Prostate gland (tissue), 2 donors: ENCODE results near the gene PPM1N. TPM values are rescaled to one million over a fixed set of nuclear protein-coding genes. Genes with fewer than 3 reads are reported as not detected.

Experiments used
- DNase-seq: peaks from one replicate; pipeline ENCODE4 v3.0.0-alpha.2; 2019; ENCODE audit warnings: low spot score
- H3K27ac ChIP-seq, 2 donors: fragments of 200-600 bp; sonication (generic); 2 replicates each; pipeline ENCODE4 v1.5.1; 2017 to 2019
- H3K27me3 ChIP-seq: fragments of 200-600 bp; sonication (generic); replicated peaks from 2 replicates; pipeline ENCODE4 v1.5.1; 2019; ENCODE audit not compliant: insufficient read depth
- H3K36me3 ChIP-seq, 2 donors: fragments of 200-600 bp; sonication (generic); 1 replicate in 1 of 2; 2 replicates in 1 of 2; pipeline versions ENCODE4 v1.5.1 to v1.8.1; 2017 to 2019
- H3K4me1 ChIP-seq: fragments of 200-600 bp; sonication (generic); replicated peaks from 2 replicates; pipeline ENCODE4 v1.5.1; 2019
- H3K4me3 ChIP-seq, 2 donors: fragments of 200-600 bp; sonication (generic); 2 replicates each; pipeline ENCODE4 v1.5.1; 2017 to 2019
- H3K9me3 ChIP-seq: fragments of 200-600 bp; sonication (generic); 2 replicates; pipeline ENCODE4 v1.5.1; 2017
- CTCF ChIP-seq, 4 experiments: fragments of 200-600 bp in 2 of 4; fragments of 450-650 bp in 2 of 4; sonication (generic) in 2 of 4; IDR thresholded peaks; 1 replicate in 3 of 4; 2 replicates in 1 of 4; pipeline ENCODE4 v1.5.1; 2016 to 2019; ENCODE audit warnings: antibody characterized with exemption in 4 of 4, mild to moderate bottlenecking in 2 of 4, moderate library complexity in 2 of 4
- POLR2A ChIP-seq: fragments of 450-650 bp; IDR thresholded peaks from one replicate; pipeline ENCODE4 v1.6.1; 2016; ENCODE audit warnings: antibody characterized with exemption, mild to moderate bottlenecking
- POLR2AphosphoS5 ChIP-seq: sonication (generic); formaldehyde crosslinking; IDR thresholded peaks from one replicate; pipeline ENCODE4 v1.6.1; 2017; ENCODE audit warnings: antibody characterized with exemption
- WGBS: methylation state at CpG from one replicate; pipeline ENCODE4 v1.1.5; 2018; 5-methylcytosine and 5-hydroxymethylcytosine counted together
- intact Hi-C: fragments of 100-400 bp; cut with DNase I; formaldehyde crosslinking; loops from one replicate; pipeline ENCODE4 v1.14.2; 2022
- total RNA-seq, 2 donors: library from RNA; depleted of rRNA; stranded (reverse); fragments of >200 nt; gene quantifications; one replicate each; pipeline ENCODE4 v1.1.0, GENCODE V29; 2016

PPM1N gene
- total RNA-seq, 2 donors from 2014 or later = 0.36 to 1.8 TPM

DNA sequence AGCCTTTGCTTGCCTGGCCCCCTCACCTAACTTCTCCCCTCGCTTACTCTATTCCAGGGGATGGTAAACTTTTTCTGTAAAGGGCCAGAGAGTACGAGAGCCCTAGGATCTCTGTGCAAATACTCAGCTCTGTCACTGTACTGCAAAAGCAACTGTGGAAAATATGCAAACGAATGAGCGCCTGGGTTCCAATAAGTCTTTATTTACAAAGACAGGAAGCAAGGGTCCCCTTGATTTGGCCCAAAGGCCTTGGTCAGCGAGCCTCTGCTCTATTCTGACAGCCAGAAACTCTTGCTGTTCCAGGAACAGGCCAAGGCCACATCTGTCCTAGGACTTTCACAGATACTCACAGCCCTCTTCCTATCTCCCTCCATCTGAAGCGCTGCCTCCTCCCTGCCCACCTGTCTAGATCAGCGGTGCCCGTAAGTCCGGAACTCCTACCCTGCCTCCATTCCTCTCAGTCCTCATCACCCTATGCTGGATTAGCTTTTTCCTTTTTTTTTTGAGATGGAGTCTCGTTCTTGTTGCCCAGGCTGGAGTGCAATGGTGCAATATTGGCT is 49.0 kb downstream of the PPM1N start:
- Histone ChIP-seq H3K27ac (no peak overlapping the region), H3K27me3 (no peaks in the 10 kb centered on the region), H3K9me3 (no peaks in the 10 kb centered on the region), H3K36me3 (no peaks in the 10 kb centered on the region), H3K4me1 (no peaks in the 10 kb centered on the region), H3K4me3 (no peak overlapping the region)
- no peak for DNase-seq
- 91% methylated on average over 10 of the region's 10 CpGs for WGBS
- intact Hi-C loops = no loop called here
- no peak for TF ChIP-seq POLR2AphosphoS5
- TF ChIP-seq CTCF (IDR thresholded peaks at IDR 0.05) = no peak
- no peak for TF ChIP-seq POLR2A

- Histone ChIP-seq H3K4me3 (no peak overlapping the region), H3K27ac (no peak overlapping the region), H3K4me1 (no peaks in the 10 kb centered on the region), H3K27me3 (no peaks in the 10 kb centered on the region), H3K36me3 (no peaks in the 10 kb centered on the region), H3K9me3 (no peaks in the 10 kb centered on the region)
- 58% methylated on average over 9 of the region's 9 CpGs for WGBS
- peak; percentile 77 for DNase-seq
- intact Hi-C loops = no loop called here
- TF ChIP-seq CTCF (IDR thresholded peaks at IDR 0.05) = no peak
- peak; percentile 65 for TF ChIP-seq POLR2AphosphoS5
These were observed 49.8 kb downstream of the PPM1N start for GRCh38 chr19:45547965-45548609.

Other genes starting within 250 kb of the PPM1N start
- gene MARK4, start 247.2 kb upstream of the PPM1N start, total RNA-seq = 100 to 1,000 TPM in 1 of 2 donors, 10 to 100 TPM in 1; 24.3 to 120 TPM
- 10 to 100 TPM; 24.7 to 42.8 TPM for gene CKM, start 175.6 kb upstream of the PPM1N start, total RNA-seq
- gene KLC3, start 157.7 kb upstream of the PPM1N start, total RNA-seq = 1 to 10 TPM; 3.4 to 7.0 TPM
- gene ERCC2, start 127.9 kb upstream of the PPM1N start, total RNA-seq = 10 to 100 TPM; 20.5 to 31.8 TPM
- 10 to 100 TPM; 56.1 to 60.3 TPM for gene PPP1R13L, start 93.4 kb upstream of the PPM1N start, total RNA-seq
- 1 to 10 TPM; 6.6 to 8.9 TPM for gene POLR1G, start 91.8 kb upstream of the PPM1N start, total RNA-seq
- gene ERCC1, start 74.5 kb upstream of the PPM1N start, total RNA-seq = 100 to 1,000 TPM; 142 to 151 TPM
- 1 to 10 TPM; 2.5 to 6.4 TPM for gene FOSB, start 30.4 kb upstream of the PPM1N start, total RNA-seq
- 10 to 100 TPM in 1 of 2 donors, 1 to 10 TPM in 1; 7.2 to 19.7 TPM for gene RTN2, start 1.4 kb upstream of the PPM1N start, total RNA-seq
- gene VASP, start 9.0 kb downstream of the PPM1N start, total RNA-seq = 100 to 1,000 TPM in 1 of 2 donors, 10 to 100 TPM in 1; 82.7 to 119 TPM
- gene OPA3, start 86.4 kb downstream of the PPM1N start, total RNA-seq = 10 to 100 TPM in 1 of 2 donors, 1 to 10 TPM in 1; 7.2 to 14.5 TPM
- gene GPR4, start 103.8 kb downstream of the PPM1N start, total RNA-seq = 1 to 10 TPM in 1 of 2 donors, under 1 TPM in 1; 0.55 to 2.4 TPM
- 10 to 100 TPM; 47.3 to 55.6 TPM for gene EML2, start 141.0 kb downstream of the PPM1N start, total RNA-seq
- gene GIPR, start 169.8 kb downstream of the PPM1N start, total RNA-seq = 1 to 10 TPM; 2.6 to 4.9 TPM
- 100 to 1,000 TPM; 132 to 240 TPM for gene SNRPD2, start 193.5 kb downstream of the PPM1N start, total RNA-seq
- 10 to 100 TPM in 1 of 2 donors, 1 to 10 TPM in 1; 5.2 to 18.4 TPM for gene QPCTL, start 194.2 kb downstream of the PPM1N start, total RNA-seq
- gene FBXO46, start 232.5 kb downstream of the PPM1N start, total RNA-seq = 10 to 100 TPM; 21.8 to 26.7 TPM
- gene MEIOSIN, start 235.0 kb downstream of the PPM1N start, total RNA-seq = 1 to 10 TPM in 1 of 2 donors, not detected in 1; 1.8 TPM